Endothelial cell of umbilical vein (primary cell): ENCODE data around the gene MIPEP. TPM values are rescaled to one million over a fixed set of nuclear protein-coding genes. Genes with fewer than 3 reads are reported as not detected.

Source experiments
- BruUV-seq: library from RNA; stranded (reverse); fragments of 400-500 nt; replicated peaks from 2 replicates; lab custom pipeline; 2021; lab: Mats Ljungman, UMichigan
- CTCF ChIA-PET: fragments of 300-600, 350-600 bp; sonication (Branson Sonifier 250); formaldehyde crosslinking; loops from one replicate; lab custom pipeline; 2021; ENCODE audit warnings: antibody characterized with exemption, inconsistent platforms; lab: Charles Lee
- POLR2A ChIA-PET: fragments of 300-600, 350-600 bp; sonication (Branson Sonifier 250); formaldehyde crosslinking; loops from one replicate; lab custom pipeline; 2021; ENCODE audit warnings: antibody characterized with exemption, inconsistent platforms; lab: Charles Lee
- DNase-seq: peaks from one replicate; pipeline ENCODE4 v3.0.0-alpha.2; 2011; ENCODE audit warnings: low read depth, low spot score
- FAIRE-seq: peaks from 2 replicates; lab custom pipeline; 2011; peaks lifted over from hg19 to GRCh38; lab: Jason Lieb, UNC
- H2AFZ ChIP-seq: 2 replicates; pipeline ENCODE4 v1.6.0; 2012; ENCODE audit warnings: low read depth, low read length, control low read depth, inconsistent platforms
- H3K27ac ChIP-seq: 2 replicates; pipeline ENCODE4 v1.5.1; 2011; ENCODE audit warnings: low read depth, mild to moderate bottlenecking, control low read depth, low read length, moderate library complexity; ENCODE audit not compliant: insufficient read depth
- H3K27me3 ChIP-seq, 2 experiments: 2 replicates each; pipeline versions ENCODE4 v1.6.0 to v1.6.1; 2011; ENCODE audit warnings: low read length in 2 of 2, mixed read lengths in 1 of 2; ENCODE audit not compliant: control insufficient read depth in 2 of 2, insufficient read depth in 2 of 2
- H3K36me3 ChIP-seq, 2 experiments: 2 replicates in 1 of 2; 3 replicates in 1 of 2; pipeline ENCODE4 v1.5.1; 2011; ENCODE audit warnings: low read length in 2 of 2, mild to moderate bottlenecking in 1 of 2, moderate library complexity in 1 of 2; ENCODE audit not compliant: control insufficient read depth in 2 of 2, insufficient read depth in 2 of 2; ENCODE audit errors: extremely low read depth in 1 of 2
- H3K4me1 ChIP-seq: 3 replicates; pipeline ENCODE4 v1.5.1; 2011; ENCODE audit warnings: mild to moderate bottlenecking, low read length; ENCODE audit not compliant: control insufficient read depth, insufficient read depth; ENCODE audit errors: extremely low read depth
- H3K4me2 ChIP-seq: 2 replicates; pipeline ENCODE4 v1.6.1; 2011; ENCODE audit warnings: low read length, control low read depth, mixed read lengths; ENCODE audit not compliant: insufficient read depth
- H3K4me3 ChIP-seq, 3 experiments: fragments of 200-600 bp in 1 of 3; sonication (generic), shearing (Covaris generic) in 1 of 3; replicated peaks in 1 of 3; 2 replicates each; pipeline ENCODE4 v1.5.1; 2011 to 2016; ENCODE audit warnings: control low read depth in 3 of 3, low read length in 3 of 3, mild to moderate bottlenecking in 2 of 3, inconsistent platforms in 1 of 3, low read depth in 1 of 3, moderate library complexity in 1 of 3; ENCODE audit not compliant: insufficient read depth in 1 of 3
- H3K79me2 ChIP-seq: 2 replicates; pipeline ENCODE4 v1.6.0; 2012; ENCODE audit warnings: low read length, inconsistent platforms; ENCODE audit not compliant: control insufficient read depth, insufficient read depth
- H3K9ac ChIP-seq: replicated peaks from 2 replicates; pipeline ENCODE3; 2011; ENCODE audit warnings: low read length, control low read depth; ENCODE audit not compliant: insufficient read depth; ENCODE audit errors: extremely low read depth
- H3K9me1 ChIP-seq: replicated peaks from 3 replicates; pipeline ENCODE4 v1.6.0; 2011; ENCODE audit warnings: mild to moderate bottlenecking, low read length; ENCODE audit not compliant: control insufficient read depth, insufficient read depth; ENCODE audit errors: extremely low read depth
- H3K9me3 ChIP-seq: replicated peaks from 2 replicates; pipeline ENCODE4 v1.5.1; 2012; ENCODE audit warnings: low read length, inconsistent platforms; ENCODE audit not compliant: control insufficient read depth, insufficient read depth
- H4K20me1 ChIP-seq: replicated peaks from 2 replicates; pipeline ENCODE3; 2011; ENCODE audit warnings: mild to moderate bottlenecking, low read length; ENCODE audit not compliant: control insufficient read depth, insufficient read depth; ENCODE audit errors: extremely low read depth
- EZH2 ChIP-seq: IDR thresholded peaks from 2 replicates; pipeline ENCODE4 v1.6.1; 2012; ENCODE audit warnings: borderline replicate concordance, low read depth, mild to moderate bottlenecking, moderate library complexity, low read length, inconsistent platforms; ENCODE audit not compliant: severe bottlenecking
- FOS ChIP-seq: IDR thresholded peaks from 2 replicates; pipeline ENCODE4 v1.6.1; 2011; ENCODE audit warnings: mild to moderate bottlenecking, low read length, moderate library complexity, borderline replicate concordance; ENCODE audit not compliant: insufficient read depth
- GATA2 ChIP-seq: IDR thresholded peaks from 2 replicates; pipeline ENCODE4 v1.7.0; 2011; ENCODE audit warnings: low read depth, mild to moderate bottlenecking, moderate library complexity, mixed read lengths, low read length; ENCODE audit not compliant: insufficient read length, insufficient read depth
- JUN ChIP-seq: IDR thresholded peaks from 2 replicates; pipeline ENCODE4 v1.6.1; 2011; ENCODE audit warnings: borderline replicate concordance, low read depth; ENCODE audit not compliant: insufficient read length, insufficient read depth
- MAX ChIP-seq: IDR thresholded peaks from 2 replicates; pipeline ENCODE4 v1.6.1; 2011; ENCODE audit not compliant: insufficient read depth, insufficient read length
- MYC ChIP-seq: IDR thresholded peaks from one replicate; pipeline ENCODE4 v1.6.1; 2011; ENCODE audit warnings: mild to moderate bottlenecking, low read depth, low read length
- POLR2A ChIP-seq: IDR thresholded peaks from 2 replicates; pipeline ENCODE4 v1.6.1; 2012; ENCODE audit warnings: low read depth, mild to moderate bottlenecking, control low read depth, low read length
- POLR2AphosphoS5 ChIP-seq: IDR thresholded peaks from 2 replicates; pipeline ENCODE4 v1.6.1; 2012; ENCODE audit warnings: low read depth, mild to moderate bottlenecking, control low read depth, low read length, moderate library complexity; ENCODE audit not compliant: insufficient read depth
- dilution Hi-C: fragments of 300-500 bp; cut with MboI; formaldehyde crosslinking; loops from one replicate; pipeline ENCODE4 v1.15.0; 2019; ENCODE audit warnings: low sequenced_read_pairs; ENCODE audit not compliant: extremely low pct_ligation_motif_present
- intact Hi-C: fragments of 100-400 bp; cut with micrococcal nuclease; formaldehyde crosslinking; loops from one replicate; pipeline ENCODE4 v1.10.0; 2022
- polyA plus RNA-seq, 4 experiments: library from polyadenylated mRNA; depleted of rRNA in 3 of 4; stranded (reverse) in 3 of 4; unstranded in 1 of 4; fragments of >200 nt; gene quantifications; 2 replicates each; pipeline versions ENCODE4 v1.2.1 to v1.2.3, GENCODE V29; 2011 to 2012; ENCODE audit warnings: missing spikeins in 1 of 4
- total RNA-seq: library from RNA; stranded (reverse); gene quantifications from 2 replicates; pipeline ENCODE4 v1.2.3, GENCODE V29; 2021
- TF ChIP-seq, protein P1 (sequence below), 2 donors: IDR thresholded peaks; 1 replicate in 1 of 2; 2 replicates in 1 of 2; pipeline ENCODE4 v1.5.1; 2011; ENCODE audit warnings: low read length in 2 of 2, mild to moderate bottlenecking in 2 of 2, moderate library complexity in 2 of 2, control low read depth in 1 of 2, inconsistent platforms in 1 of 2, low read depth in 1 of 2; ENCODE audit not compliant: insufficient read depth in 1 of 2; ENCODE audit errors: extremely low read depth in 1 of 2

Gene MIPEP
- total and polyA plus RNA-seq, 2 donors (not counting 3 experiments of a cell fraction or from before 2014, with no cell fraction given) = 12.4 to 19.2 TPM

GRCh38 chr13:23778879-23779278 is 110.3 kb downstream of the MIPEP start:
- BruUV-seq = no TSS peak
- DNase-seq = no peak

DNA sequence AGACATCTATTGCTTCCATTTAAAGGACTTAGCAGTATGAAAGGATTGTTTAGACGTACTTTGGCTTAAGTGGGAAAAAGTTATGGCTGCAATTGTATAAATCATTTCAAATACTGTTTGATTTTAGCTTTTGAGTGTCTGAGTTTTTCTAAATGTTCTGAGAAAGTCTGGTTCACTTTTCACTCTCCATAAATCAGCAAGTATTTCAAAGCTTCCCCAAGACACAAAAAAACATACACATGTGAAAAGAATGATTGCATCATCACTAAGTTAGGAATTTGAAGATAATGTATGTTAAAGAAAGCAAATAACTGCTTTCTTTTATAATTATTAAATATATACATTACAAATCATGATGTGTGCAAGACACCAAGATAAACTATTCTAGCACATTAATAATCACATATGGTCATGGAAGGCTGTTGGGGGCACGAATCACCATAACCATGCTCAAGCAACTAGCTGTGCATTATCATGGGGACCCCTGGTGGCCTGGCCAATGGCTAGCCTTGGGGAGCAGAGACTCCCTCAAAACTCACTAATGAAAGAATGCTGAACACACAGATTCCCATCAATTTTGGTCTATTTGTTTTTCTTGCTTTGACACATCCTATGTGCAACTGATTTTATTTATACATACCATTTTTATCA is 111.1 kb downstream of the MIPEP start:
- Histone ChIP-seq H3K9me3 (no peaks in the 10 kb centered on the region), H3K9me1 (no peaks in the 10 kb centered on the region), H3K36me3 (no peaks in the 10 kb centered on the region), H3K27ac (no peak overlapping the region), H3K9ac (no peak overlapping the region), H3K4me3 (no peak overlapping the region), H2AFZ (no peak overlapping the region), H3K4me1 (no peaks in the 10 kb centered on the region), H4K20me1 (no peaks in the 10 kb centered on the region), H3K79me2 (no peaks in the 10 kb centered on the region), H3K4me2 (no peak overlapping the region), H3K27me3 (no peaks in the 10 kb centered on the region)
- DNase-seq = no peak
- CTCF ChIA-PET = no interaction called here
- BruUV-seq = no TSS peak
- POLR2A ChIA-PET = no interaction called here
- TF ChIP-seq, protein P1, sequence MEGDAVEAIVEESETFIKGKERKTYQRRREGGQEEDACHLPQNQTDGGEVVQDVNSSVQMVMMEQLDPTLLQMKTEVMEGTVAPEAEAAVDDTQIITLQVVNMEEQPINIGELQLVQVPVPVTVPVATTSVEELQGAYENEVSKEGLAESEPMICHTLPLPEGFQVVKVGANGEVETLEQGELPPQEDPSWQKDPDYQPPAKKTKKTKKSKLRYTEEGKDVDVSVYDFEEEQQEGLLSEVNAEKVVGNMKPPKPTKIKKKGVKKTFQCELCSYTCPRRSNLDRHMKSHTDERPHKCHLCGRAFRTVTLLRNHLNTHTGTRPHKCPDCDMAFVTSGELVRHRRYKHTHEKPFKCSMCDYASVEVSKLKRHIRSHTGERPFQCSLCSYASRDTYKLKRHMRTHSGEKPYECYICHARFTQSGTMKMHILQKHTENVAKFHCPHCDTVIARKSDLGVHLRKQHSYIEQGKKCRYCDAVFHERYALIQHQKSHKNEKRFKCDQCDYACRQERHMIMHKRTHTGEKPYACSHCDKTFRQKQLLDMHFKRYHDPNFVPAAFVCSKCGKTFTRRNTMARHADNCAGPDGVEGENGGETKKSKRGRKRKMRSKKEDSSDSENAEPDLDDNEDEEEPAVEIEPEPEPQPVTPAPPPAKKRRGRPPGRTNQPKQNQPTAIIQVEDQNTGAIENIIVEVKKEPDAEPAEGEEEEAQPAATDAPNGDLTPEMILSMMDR (IDR thresholded peaks at IDR 0.05; ENCODE audit: extremely low read depth in 1 of 2, insufficient read depth in 1 of 2, low read depth in 1 of 2, low read length in 2 of 2) = no peak
- TF ChIP-seq JUN (no peak), GATA2 (no peak), MAX (no peak), POLR2A (no peak), EZH2 (no peak), POLR2AphosphoS5 (no peak), MYC (no peak), FOS (no peak)
- dilution Hi-C loops = no loop called here
- intact Hi-C loops = no loop called here
- FAIRE-seq = no peak

More at GRCh38 chr13:23778879-23779278, 110.3 kb downstream of the MIPEP start:
- H2AFZ ChIP-seq = no peak overlapping the region
- no peaks in the 10 kb centered on the region for H3K27me3 ChIP-seq
- H3K9me3 ChIP-seq = no peaks in the 10 kb centered on the region
- no peak for FAIRE-seq
- H4K20me1 ChIP-seq = no peaks in the 10 kb centered on the region
- TF ChIP-seq MAX = no peak
- no peak for TF ChIP-seq POLR2AphosphoS5
- no peak for TF ChIP-seq MYC
- no peak for TF ChIP-seq JUN
- no peak for TF ChIP-seq POLR2A
- TF ChIP-seq GATA2 = no peak
- TF ChIP-seq FOS = no peak
- ChIA-PET CTCF (no interaction called here), POLR2A (no interaction called here)
- intact Hi-C loops = no loop called here
- H3K9me1 ChIP-seq = no peaks in the 10 kb centered on the region
- dilution Hi-C loops = no loop called here
- no peak overlapping the region for H3K4me3 ChIP-seq
- H3K36me3 ChIP-seq = no peaks in the 10 kb centered on the region
- H3K4me2 ChIP-seq = no peak overlapping the region
- no peak overlapping the region for H3K27ac ChIP-seq
- H3K9ac ChIP-seq = no peak overlapping the region
- H3K79me2 ChIP-seq = no peaks in the 10 kb centered on the region
- no peaks in the 10 kb centered on the region for H3K4me1 ChIP-seq
